ENCODE data around the gene USP38.

- TF ChIP-seq, protein P1, sequence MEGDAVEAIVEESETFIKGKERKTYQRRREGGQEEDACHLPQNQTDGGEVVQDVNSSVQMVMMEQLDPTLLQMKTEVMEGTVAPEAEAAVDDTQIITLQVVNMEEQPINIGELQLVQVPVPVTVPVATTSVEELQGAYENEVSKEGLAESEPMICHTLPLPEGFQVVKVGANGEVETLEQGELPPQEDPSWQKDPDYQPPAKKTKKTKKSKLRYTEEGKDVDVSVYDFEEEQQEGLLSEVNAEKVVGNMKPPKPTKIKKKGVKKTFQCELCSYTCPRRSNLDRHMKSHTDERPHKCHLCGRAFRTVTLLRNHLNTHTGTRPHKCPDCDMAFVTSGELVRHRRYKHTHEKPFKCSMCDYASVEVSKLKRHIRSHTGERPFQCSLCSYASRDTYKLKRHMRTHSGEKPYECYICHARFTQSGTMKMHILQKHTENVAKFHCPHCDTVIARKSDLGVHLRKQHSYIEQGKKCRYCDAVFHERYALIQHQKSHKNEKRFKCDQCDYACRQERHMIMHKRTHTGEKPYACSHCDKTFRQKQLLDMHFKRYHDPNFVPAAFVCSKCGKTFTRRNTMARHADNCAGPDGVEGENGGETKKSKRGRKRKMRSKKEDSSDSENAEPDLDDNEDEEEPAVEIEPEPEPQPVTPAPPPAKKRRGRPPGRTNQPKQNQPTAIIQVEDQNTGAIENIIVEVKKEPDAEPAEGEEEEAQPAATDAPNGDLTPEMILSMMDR (IDR thresholded peaks at IDR 0.05): no peak
- no peak for TF ChIP-seq POLR2A (IDR thresholded peaks at IDR 0.05)
- no peak for TF ChIP-seq POLR2AphosphoS5 (IDR thresholded peaks at IDR 0.05)
- TF ChIP-seq EP300 (IDR thresholded peaks at IDR 0.05): no peak
These were observed 67.8 kb downstream of the USP38 start for GRCh38 chr4:143252478-143252877.
